NCI-H187 treated with DMSO at 0.1 percent for 48 hours (cell line): ENCODE data around the gene ALK.

Experiments
- DNase-seq: peaks from one replicate; lab custom pipeline; 2025; lab: John Stamatoyannopoulos, UW

ALK gene

GRCh38 chr2:29715655-29716054 is 205.7 kb downstream of the ALK start:
- DNase-seq = no peak

- DNase-seq = no peak
Measured at GRCh38 chr2:29714333-29714732, 207.1 kb downstream of the ALK start.

- no peak for DNase-seq
Measured at GRCh38 chr2:29706171-29706720, 215.1 kb downstream of the ALK start.

- DNase-seq = no peak
Measured at GRCh38 chr2:29705616-29706015, 215.8 kb downstream of the ALK start.

GRCh38 chr2:29703336-29703735 is 218.1 kb downstream of the ALK start:
- no peak for DNase-seq

GRCh38 chr2:29702276-29702675 is 219.1 kb downstream of the ALK start:
- no peak for DNase-seq

GRCh38 chr2:29700560-29700959 is 220.8 kb downstream of the ALK start:
- DNase-seq = no peak

- no peak for DNase-seq
Measured at GRCh38 chr2:29699045-29699444, 222.3 kb downstream of the ALK start.

- no peak for DNase-seq
Measured at GRCh38 chr2:29698216-29698615, 223.2 kb downstream of the ALK start.

GRCh38 chr2:29697715-29698114 is 223.7 kb downstream of the ALK start:
- no peak for DNase-seq

- DNase-seq = no peak
Measured at GRCh38 chr2:29697181-29697580, 224.2 kb downstream of the ALK start.

- DNase-seq = no peak
Measured at GRCh38 chr2:29694741-29695140, 226.6 kb downstream of the ALK start.

GRCh38 chr2:29691391-29691950 is 229.9 kb downstream of the ALK start:
- no peak for DNase-seq

- no peak for DNase-seq
Measured at GRCh38 chr2:29689666-29690065, 231.7 kb downstream of the ALK start.

GRCh38 chr2:29688429-29688828 is 233.0 kb downstream of the ALK start:
- no peak for DNase-seq

- no peak for DNase-seq
Measured at GRCh38 chr2:29687121-29687520, 234.3 kb downstream of the ALK start.

- DNase-seq = no peak
Measured at GRCh38 chr2:29676886-29677453, 244.4 kb downstream of the ALK start.

- no peak for DNase-seq
Measured at GRCh38 chr2:29664578-29664977, 256.8 kb downstream of the ALK start.

GRCh38 chr2:29663268-29663667 is 258.1 kb downstream of the ALK start:
- DNase-seq = no peak

GRCh38 chr2:29662861-29663260 is 258.5 kb downstream of the ALK start:
- no peak for DNase-seq

- DNase-seq = no peak
Measured at GRCh38 chr2:29660201-29660600, 261.2 kb downstream of the ALK start.

GRCh38 chr2:29659178-29659577 is 262.2 kb downstream of the ALK start:
- no peak for DNase-seq

GRCh38 chr2:29657674-29658073 is 263.7 kb downstream of the ALK start:
- DNase-seq = no peak
